ENCODE results near the gene SPDYE16. TPM values are rescaled to one million over a fixed set of nuclear protein-coding genes. Genes with fewer than 3 reads are reported as not detected.
A peak's percentile ranks its signal among the peaks of the same experiment; 100 is the strongest.
"Not testable (repeated sequence)": the region's sequence is repeated elsewhere in the genome, so short reads cannot be mapped to it uniquely, and the experiment has no call there.

Gene SPDYE16
- total RNA-seq, 1 experiment from 2014 or later = not detected

DNA sequence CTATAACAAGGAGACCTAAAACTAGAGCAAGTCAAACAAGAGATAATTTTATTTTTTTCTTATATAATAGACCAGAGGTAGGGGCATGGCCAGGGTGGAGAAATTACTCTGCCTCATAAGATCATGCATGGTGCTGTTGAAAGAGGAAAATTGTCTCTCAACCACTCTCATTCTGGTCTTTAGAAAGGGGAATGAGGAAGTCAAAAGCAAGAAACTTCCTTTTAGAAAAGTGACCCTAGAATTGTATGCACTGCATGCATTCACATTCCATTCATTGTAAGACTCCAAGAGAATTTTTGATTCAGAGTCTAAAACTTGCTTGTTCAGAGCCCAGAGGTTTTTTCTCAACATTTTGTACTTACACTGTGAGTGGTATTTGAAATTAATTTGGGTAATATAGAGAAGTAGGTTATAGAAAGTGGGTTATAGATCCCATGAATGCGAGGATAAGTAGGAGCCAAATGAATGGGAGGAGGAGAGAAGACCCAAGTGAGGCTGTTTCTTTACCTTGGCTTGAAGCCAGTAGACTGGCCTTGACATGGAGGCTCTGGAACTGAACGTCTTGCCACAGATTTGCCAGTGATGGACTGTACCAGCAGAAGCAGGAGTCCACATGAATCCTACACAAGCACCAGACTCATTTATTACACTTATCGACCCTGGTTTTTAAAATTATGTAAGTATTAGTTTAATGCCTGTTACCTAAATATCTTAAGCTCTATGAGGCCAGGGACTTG lies 33.0 kb upstream of the SPDYE16 start:
- not testable (repeated sequence) for H2AK5ac ChIP-seq (ENCODE audit: insufficient read length, low read length); H3K27ac ChIP-seq (ENCODE audit: insufficient read length, low read depth, low read length); H3K23ac ChIP-seq (ENCODE audit: insufficient read length, low read depth, low read length); H3K79me1 ChIP-seq (ENCODE audit: insufficient read depth, low read depth, low read length, poor library complexity, severe bottlenecking); H3K23me2 ChIP-seq (ENCODE audit: insufficient read length, low read depth, low read length, poor library complexity, severe bottlenecking); DNase-seq; H3K56ac ChIP-seq (ENCODE audit: insufficient read length, low read depth, low read length); H4K91ac ChIP-seq (ENCODE audit: insufficient read length, low read depth, low read length); H3K14ac ChIP-seq (ENCODE audit: insufficient read depth, low read length); H3K27me3 Mint-ChIP-seq (ENCODE audit: low read depth); H4K20me1 ChIP-seq (ENCODE audit: control insufficient read depth, insufficient read depth, insufficient read length); H4K8ac ChIP-seq (replicated peaks; ENCODE audit: insufficient read length, low read depth, low read length); H3K79me2 ChIP-seq (ENCODE audit: insufficient read depth, low read length); H3K4me1 Mint-ChIP-seq; H2BK20ac ChIP-seq (ENCODE audit: low read depth, low read length, poor library complexity, severe bottlenecking); H3K27me3 ChIP-seq (ENCODE audit: insufficient read depth, low read length); H2BK15ac ChIP-seq (ENCODE audit: low read depth, low read length); H2AFZ ChIP-seq (ENCODE audit: low read length); H3T11ph ChIP-seq (ENCODE audit: low read length); H3K9me3 ChIP-seq (ENCODE audit: control insufficient read depth, low read depth, low read length); H3K36me3 Mint-ChIP-seq (ENCODE audit: insufficient read depth in 1 of 3, low read depth in 3 of 3); H3K4ac ChIP-seq (ENCODE audit: low read depth, low read length); H3K9me3 Mint-ChIP-seq; H2BK12ac ChIP-seq (ENCODE audit: insufficient read length, low read depth, low read length); H2BK120ac ChIP-seq (ENCODE audit: low read depth, low read length, poor library complexity, severe bottlenecking); H3K4me1 ChIP-seq (ENCODE audit: insufficient read depth, low read length); H3K4me3 Mint-ChIP-seq; H3K18ac ChIP-seq (ENCODE audit: insufficient read length, low read depth, low read length); H4K5ac ChIP-seq (ENCODE audit: insufficient read length, low read depth, low read length); H2BK5ac ChIP-seq (ENCODE audit: insufficient read length, low read length); H3K4me2 ChIP-seq (ENCODE audit: insufficient read depth, insufficient read length, low read length); H3K9ac ChIP-seq (ENCODE audit: extremely low read depth, insufficient read length, low read length)
- peak overlapping the region; percentile 41 to 83 (median 73); a peak in 4 of 7 replicates for H3K27ac Mint-ChIP-seq
- no CpG with 5 or more reads among the region's 3 CpGs for WGBS (ENCODE audit: extremely low coverage, insufficient read length, low lambda C conversion rate)

DNA sequence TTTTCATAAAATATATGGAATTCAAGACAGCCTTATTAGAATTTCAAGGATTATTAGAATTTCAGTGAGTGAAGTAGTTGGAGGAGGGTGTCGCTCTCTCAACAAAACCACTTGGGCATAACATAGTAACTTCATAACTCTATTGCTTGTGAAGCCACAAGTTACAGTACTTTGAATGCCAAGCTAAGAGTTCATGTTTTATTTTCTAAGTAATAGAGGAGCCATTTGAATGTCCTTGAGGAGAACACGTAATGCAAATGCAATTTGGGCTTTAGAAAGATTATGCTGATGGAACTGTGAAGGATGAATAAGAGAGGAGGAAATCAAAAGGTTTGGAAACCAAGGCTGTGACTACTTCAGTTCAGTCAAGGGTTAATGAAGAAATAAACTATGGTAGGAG lies 32.3 kb upstream of the SPDYE16 start:
- no CpG with 5 or more reads among the region's 2 CpGs for WGBS (ENCODE audit: extremely low coverage, insufficient read length, low lambda C conversion rate)
- not testable (repeated sequence) for H3K27ac Mint-ChIP-seq; H3K36me3 Mint-ChIP-seq (ENCODE audit: insufficient read depth in 1 of 3, low read depth in 3 of 3)

More for the DNA sequence above, 32.3 kb upstream of the SPDYE16 start:
- H3K4me1 Mint-ChIP-seq; H3K23ac ChIP-seq (ENCODE audit: insufficient read length, low read depth, low read length); H2BK120ac ChIP-seq (ENCODE audit: low read depth, low read length, poor library complexity, severe bottlenecking); H3K9me3 Mint-ChIP-seq; H3K9ac ChIP-seq (ENCODE audit: extremely low read depth, insufficient read length, low read length); H2BK15ac ChIP-seq (ENCODE audit: low read depth, low read length); H3K27me3 ChIP-seq (ENCODE audit: insufficient read depth, low read length); H2AK5ac ChIP-seq (ENCODE audit: insufficient read length, low read length); H3T11ph ChIP-seq (ENCODE audit: low read length); H3K18ac ChIP-seq (ENCODE audit: insufficient read length, low read depth, low read length); H3K79me1 ChIP-seq (ENCODE audit: insufficient read depth, low read depth, low read length, poor library complexity, severe bottlenecking); H2BK20ac ChIP-seq (ENCODE audit: low read depth, low read length, poor library complexity, severe bottlenecking); H3K14ac ChIP-seq (ENCODE audit: insufficient read depth, low read length); H3K4me1 ChIP-seq (ENCODE audit: insufficient read depth, low read length); H3K4me2 ChIP-seq (ENCODE audit: insufficient read depth, insufficient read length, low read length); DNase-seq; H3K56ac ChIP-seq (ENCODE audit: insufficient read length, low read depth, low read length); H3K4me3 Mint-ChIP-seq; H2AFZ ChIP-seq (ENCODE audit: low read length); H3K4ac ChIP-seq (ENCODE audit: low read depth, low read length); H3K79me2 ChIP-seq (ENCODE audit: insufficient read depth, low read length); H4K91ac ChIP-seq (ENCODE audit: insufficient read length, low read depth, low read length); H2BK12ac ChIP-seq (ENCODE audit: insufficient read length, low read depth, low read length); H3K27me3 Mint-ChIP-seq (ENCODE audit: low read depth); H3K23me2 ChIP-seq (ENCODE audit: insufficient read length, low read depth, low read length, poor library complexity, severe bottlenecking); H4K8ac ChIP-seq (replicated peaks; ENCODE audit: insufficient read length, low read depth, low read length); H2BK5ac ChIP-seq (ENCODE audit: insufficient read length, low read length); H3K9me3 ChIP-seq (ENCODE audit: control insufficient read depth, low read depth, low read length); H4K20me1 ChIP-seq (ENCODE audit: control insufficient read depth, insufficient read depth, insufficient read length); H3K27ac ChIP-seq (ENCODE audit: insufficient read length, low read depth, low read length); H4K5ac ChIP-seq (ENCODE audit: insufficient read length, low read depth, low read length): not testable (repeated sequence)
